ENCODE measurements around the gene PPP2R1B. TPM values are rescaled to one million over a fixed set of nuclear protein-coding genes. Genes with fewer than 3 reads are reported as not detected.

PPP2R1B gene
- total RNA-seq, 1 donor from 2014 or later: 64.3 TPM

DNA sequence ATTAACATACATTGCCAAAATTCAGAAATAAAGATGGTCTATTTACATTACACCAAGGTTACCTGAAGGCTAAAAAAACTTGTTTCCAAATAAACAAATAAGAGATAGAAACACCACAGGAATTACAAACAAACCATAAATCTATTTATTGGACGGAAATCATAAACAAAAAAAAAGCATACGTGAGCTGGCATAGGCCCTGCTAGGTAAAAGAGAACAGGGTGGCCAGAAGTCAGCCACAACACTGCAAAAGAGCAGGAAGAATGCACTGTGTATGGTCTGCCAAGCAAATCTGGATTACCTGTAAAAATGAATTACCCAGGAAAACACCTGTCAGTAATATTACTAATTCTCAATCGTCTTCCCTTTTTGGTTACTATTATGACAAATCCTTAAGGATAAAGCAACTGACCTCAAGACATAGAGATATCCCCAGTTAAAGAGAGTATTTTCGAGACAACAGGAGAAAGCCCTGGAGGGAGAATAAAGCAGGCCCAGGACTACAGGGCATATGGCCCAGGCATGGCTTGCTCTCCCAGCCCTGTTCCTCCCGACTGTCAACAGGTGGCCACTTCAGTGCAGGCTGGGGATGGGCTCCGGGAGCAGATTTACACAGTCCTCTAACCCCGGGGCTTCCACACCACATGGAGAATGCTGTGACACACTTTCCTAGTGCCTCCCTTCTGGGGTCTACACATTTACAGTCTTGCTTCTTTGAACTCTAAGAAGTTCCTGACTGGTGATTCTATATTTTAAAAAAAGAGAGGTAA, 18.0 kb downstream of the PPP2R1B start:
- no peak for DNase-seq (ENCODE audit: low read depth)

DNA sequence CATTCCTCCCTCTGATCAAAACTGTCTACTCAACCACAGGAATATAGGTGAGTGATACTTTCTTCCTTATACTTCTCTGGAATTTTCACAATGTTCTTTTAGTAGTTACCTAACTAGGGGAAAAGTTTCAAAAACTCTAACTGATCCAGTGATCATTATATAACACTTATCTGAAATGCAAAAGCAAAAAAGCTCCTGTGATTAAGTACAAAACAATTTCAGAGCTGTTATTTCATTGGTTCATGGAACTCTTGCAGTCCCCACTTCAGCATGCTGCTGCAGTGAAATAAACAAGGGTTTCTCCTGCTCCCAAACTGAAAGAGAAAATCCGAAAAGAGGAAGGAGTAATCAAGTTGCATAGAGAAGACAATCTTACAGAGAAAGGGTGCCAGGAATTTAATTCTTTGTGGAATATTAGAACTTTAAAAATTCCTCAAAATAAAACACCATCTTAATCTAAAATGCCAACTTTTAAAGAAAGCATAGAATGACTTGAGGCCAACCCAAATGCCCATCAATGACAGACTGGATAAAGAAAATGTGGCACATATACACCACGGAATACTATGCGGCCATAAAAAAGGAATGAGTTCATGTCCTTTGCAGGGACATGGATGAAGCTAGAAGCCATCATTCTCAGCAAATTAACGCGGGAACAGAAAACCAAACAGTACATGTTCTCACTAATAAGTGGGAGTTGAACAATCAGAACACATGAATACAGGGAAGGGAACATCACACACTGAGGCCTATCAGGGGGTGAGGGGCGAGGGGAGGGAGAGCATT, 20.3 kb downstream of the PPP2R1B start:
- DNase-seq (ENCODE audit: low read depth): peak; percentile 88

DNA sequence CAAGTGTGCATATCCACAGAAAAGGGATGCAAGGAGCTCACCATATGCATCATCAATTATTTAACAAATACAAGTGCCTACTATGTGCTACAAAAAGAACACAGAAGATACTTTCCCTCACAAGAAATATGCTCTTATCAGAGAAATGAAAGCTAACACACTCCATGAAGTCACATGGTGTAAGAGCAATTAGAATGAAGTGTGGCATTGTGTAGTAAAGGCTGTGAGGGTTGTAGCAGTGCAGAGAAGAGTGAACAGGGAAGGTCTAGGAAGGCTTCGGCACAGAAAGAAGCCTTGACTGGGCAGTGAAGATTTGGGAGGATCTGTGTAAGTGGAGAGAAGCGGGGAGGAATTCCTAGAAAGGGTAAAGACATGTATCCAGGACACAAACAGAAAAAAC, 22.5 kb downstream of the PPP2R1B start:
- no peak for DNase-seq (ENCODE audit: low read depth)

DNA sequence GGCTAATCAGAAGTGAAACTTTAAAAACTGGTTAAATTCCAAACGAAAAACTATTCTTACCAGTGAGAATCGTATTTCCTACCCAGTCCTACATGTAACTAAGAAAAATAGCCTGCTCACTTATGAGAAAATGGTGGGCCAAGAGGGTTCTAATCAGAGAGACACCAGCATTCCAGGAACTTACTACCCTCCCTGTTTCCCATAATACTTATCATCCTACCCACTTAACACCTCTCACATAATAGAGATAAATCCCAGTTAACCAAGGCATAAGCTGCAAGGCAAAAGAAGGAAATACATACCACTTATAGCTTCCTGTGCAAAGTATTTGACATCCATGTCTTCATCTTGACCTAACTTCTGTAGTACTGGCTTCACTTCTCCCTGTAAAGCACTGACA, 24.4 kb downstream of the PPP2R1B start:
- no peak for DNase-seq (ENCODE audit: low read depth)

DNA sequence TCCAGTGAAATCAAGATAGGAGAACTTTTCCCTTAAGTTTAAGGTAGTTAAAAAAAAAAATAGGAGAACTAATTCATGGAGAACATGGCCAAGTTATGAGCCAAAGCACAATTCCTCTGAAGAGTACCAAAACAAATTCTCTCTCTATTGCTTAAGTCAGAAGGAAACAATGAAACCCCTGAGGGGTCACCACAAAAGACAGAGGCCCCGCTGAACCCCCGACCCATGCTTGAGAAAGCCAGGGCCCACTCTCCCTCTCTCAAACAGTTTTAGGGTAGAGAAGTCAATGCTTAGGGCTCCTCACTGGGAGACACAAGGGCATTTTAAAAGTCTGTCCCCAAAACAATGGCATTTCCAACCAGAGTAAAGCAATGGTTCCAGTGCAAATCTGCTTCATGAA, 26.9 kb downstream of the PPP2R1B start:
- DNase-seq (ENCODE audit: low read depth): no peak

DNA sequence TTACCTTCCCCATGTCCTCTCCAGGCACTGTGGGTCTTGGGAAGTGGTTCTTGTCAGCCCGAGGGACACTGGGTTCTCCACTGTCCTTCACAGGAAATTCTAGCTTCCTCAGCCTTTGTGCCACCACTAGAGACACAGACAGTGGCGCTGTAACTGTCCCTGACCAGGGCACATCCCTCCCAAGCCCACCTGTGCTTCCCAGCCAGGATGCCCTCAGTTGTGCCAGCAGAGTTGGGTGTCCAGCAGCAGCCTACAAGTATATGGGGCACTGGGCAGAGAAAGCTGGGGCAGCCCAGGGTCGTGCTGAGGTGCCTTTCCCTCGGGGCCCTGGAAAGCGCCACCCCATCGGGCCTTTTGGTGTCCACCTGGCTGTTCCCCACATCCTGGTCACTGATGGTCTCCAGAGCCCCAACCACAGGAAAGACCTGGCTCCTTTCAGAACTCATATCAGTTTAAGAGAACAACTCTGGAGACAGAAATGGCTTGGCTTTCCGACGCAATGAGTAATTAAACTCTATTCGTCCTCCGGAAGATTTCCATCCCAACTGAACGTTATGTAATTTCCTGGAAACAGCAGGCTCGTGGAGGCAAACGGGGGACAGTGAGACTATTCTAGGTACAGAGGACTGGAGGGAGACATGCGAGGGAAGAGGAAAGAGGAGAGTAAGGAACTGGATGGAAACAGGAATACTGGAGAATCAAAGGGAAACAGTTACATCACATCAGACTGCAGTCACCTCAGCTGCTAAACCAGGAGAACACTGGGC, 28.6 kb downstream of the PPP2R1B start:
- no peak for DNase-seq (ENCODE audit: low read depth)

DNA sequence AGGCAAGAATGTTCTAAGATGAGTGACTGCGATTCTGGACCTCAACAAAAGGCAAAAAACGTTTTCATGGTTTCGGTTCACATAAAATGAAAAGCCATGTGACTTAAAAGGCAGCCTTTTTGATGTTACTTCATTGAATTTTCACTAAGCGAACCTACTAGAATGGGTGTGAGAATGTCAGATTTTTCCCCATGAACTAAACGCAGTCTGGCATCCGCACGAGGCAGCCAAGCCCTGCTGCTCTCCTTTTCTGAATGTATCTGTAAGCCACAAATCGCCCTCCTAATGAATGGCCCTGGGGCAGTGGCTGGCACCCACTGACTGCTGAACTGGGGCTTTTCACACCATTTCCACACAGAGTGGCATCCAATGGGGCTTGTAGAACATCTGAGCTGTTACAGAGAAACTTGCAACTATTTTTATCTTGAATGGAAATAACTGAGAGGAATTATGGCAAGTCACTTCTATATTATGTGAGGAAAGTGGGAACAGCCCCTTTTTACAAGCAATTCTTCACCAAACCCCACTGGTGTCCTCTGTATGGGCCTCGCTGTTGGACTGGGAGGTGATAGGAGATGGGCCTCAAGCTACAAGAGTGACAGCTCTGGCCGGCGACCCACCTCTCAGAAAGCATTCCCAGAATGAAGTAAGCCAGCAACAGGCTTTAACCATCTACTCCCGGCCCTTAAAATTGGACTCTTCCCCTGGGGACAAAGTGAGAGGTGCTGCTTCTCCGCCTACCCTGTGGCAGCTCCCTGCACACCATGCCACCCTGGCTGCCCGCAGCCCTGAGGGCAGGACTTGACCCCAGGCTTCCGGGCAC, 29.4 kb downstream of the PPP2R1B start:
- DNase-seq (ENCODE audit: low read depth): peak; percentile 24

DNA sequence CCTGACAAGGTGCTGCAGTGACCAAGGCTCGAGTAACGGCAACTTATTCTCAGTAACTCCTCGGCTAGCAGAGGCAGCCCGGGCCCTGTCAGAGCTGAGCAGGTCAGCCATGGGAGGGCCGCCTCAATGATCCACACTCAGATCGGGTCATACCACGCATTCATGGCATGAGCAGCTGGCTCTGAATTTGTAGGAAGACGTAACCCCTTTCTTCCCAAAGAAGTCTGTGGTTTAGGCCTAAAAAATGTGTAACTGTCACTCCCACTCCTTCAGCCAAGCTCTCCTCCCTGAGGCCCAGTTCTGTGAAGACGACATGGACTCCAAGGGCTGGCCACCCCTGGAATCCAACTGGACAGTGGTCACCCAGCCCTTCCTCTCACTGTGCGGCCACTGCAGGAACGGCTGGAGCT, 30.0 kb downstream of the PPP2R1B start:
- peak; percentile 61 for DNase-seq (ENCODE audit: low read depth)

DNA sequence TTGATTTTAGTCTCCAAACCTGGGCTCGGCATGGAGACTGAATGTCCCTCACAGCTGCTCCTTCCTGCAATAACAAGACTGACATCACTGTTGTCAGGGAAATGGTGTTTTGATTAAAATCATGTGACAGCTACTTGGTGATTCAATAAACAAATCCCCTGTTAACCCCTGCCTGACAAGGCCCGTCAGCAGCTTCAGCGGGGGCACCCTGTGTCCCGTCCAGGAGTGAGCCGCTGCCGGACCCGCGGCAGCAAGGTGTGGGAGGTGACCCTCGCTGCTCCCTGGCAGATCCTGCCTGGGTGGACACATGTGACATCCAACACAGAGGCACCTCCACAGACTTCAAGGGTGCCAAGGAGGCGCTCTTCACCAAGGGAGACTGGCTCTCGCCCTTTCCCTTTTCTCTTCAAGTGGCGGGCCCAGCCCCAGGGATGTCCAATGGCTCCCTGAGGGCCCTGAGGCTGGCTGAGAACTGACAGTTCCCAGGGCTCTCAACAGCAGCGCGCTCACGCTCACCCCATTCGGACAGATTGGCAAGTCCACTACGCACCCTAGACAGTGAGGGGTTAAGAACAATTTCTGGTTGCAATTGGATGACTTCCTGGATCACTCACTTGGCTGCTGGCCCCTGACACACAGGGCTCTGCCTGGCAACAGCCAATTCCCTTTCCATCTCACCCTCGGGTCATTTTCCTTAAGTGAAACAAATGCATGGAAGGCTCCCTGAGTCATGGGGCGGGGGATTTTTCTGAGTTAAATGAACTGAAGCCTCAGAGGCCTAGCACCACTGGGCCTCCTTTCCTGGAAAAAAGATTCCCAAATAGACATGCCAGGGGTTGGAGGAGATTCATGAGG, 30.7 kb downstream of the PPP2R1B start:
- peak; percentile 100 for DNase-seq (ENCODE audit: low read depth)

DNA sequence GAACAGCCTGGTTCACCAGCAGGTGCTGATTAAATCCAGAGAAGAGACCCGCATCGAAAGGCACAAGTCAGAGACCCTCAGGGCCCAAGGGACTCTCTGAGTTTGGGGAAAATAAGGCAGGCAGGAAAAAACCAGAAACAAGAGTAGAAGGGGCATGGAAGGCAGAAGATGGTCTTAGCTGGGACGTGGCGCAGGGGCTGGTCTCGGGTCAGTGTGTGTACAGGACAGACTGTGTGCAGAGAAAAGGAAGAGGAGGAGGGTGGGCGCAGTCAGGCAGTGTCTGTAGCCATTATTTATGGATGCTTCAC, 31.3 kb downstream of the PPP2R1B start:
- no peak for DNase-seq (ENCODE audit: low read depth)

DNA sequence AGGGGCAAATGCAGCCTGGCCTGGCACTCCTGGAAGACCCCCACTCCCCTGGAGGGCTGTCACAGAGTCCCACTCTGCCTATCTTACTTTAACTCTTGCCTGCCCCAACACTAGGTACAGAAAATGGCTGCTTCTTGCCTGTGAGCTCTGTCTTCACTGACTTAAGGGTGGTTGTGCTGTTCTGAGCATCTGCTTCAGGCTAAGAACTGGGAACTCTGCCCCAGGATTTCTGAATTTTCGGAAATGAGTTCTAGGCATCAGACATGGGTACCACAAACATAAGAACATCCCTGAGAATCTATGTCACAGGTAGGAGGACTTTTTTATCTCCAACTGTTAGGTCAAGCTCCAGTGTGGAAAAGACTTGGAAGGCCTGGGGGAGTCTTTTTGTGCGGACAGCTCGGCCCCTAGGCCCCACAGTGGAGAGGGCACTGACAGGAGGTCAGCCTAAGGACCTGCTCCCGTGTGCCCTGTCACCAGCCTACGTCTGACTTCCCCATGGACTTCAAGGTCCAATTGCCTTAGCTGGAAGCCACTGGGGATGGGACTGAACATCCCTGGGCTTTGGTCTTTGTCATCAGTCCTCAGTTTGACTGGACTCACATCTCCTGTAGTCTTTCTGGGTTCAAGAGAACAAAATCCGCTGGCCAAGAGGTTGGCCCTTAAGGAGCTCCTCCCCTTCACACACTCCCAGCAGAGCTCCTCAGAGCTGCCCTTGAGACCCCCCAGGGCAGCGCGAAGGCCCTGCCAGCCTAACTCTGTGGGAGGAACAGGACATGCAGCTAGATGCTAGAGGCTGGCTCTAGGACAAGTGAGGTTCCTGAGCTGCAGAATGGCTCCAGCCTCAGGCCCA, 31.9 kb downstream of the PPP2R1B start:
- peak; percentile 16 for DNase-seq (ENCODE audit: low read depth)

DNA sequence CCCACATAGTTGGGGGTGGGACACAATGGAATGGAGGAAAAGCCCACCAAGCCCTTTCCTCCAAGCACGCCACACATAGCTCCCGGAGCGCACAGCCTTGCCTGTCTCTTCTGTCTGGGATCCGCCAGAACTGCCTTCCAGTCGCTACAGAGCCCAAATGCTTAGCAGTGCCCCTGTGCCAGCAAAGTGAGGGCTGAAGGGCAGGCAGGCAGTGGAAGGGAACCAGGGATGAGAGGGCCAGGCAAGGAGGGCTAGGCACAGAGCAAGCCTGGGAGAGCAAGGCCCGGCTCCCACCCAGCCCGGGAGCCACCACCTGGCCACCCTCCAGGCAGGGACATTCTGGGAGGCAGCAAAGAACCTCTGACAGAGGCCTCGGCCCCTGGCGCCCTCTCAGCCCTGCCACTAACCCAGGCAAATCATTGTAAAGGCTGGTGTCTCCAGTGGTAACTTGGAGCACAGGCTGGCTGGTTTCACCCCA, 32.5 kb downstream of the PPP2R1B start:
- no peak for DNase-seq (ENCODE audit: low read depth)

DNA sequence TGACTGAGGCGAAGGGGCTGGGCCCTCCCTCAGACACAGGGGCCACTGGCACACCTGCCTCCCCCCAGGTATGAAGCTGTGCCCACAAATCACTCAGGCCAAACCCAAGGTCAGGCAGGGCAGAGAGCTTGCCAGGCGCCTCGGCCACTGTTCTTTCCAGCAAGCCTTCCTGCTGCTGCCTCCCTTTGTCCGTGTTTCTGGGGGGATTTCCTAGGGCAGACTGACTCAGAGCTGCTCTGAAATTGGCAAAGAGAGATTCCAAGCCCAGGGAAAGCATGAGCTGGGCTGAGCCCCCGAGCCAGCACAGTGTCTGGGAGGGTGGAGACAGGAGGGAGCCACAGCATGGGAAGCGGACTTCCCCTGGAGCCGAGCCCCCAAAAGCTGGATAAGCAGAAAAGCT, 33.2 kb downstream of the PPP2R1B start:
- DNase-seq (ENCODE audit: low read depth): peak; percentile 90

DNA sequence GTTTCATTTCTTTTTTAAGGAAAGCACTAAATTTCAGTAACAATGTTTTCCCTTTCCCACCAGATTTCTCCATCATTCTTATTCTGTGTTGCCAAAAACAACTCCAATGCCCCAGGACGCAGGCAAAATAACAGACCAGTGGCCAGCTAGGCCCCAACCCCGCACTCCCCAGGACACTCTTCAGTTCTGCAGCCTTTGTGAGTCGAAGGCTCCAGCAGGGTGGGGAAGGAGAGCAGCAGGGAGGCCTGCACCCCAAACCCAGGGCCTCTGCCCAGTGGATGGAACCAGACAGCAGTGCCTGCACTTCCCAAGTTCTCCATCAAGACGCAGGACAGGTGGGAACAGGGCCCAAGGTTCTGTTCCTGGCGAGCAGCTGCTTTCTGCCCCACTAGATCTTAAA, 34.4 kb downstream of the PPP2R1B start:
- DNase-seq (ENCODE audit: low read depth): no peak

DNA sequence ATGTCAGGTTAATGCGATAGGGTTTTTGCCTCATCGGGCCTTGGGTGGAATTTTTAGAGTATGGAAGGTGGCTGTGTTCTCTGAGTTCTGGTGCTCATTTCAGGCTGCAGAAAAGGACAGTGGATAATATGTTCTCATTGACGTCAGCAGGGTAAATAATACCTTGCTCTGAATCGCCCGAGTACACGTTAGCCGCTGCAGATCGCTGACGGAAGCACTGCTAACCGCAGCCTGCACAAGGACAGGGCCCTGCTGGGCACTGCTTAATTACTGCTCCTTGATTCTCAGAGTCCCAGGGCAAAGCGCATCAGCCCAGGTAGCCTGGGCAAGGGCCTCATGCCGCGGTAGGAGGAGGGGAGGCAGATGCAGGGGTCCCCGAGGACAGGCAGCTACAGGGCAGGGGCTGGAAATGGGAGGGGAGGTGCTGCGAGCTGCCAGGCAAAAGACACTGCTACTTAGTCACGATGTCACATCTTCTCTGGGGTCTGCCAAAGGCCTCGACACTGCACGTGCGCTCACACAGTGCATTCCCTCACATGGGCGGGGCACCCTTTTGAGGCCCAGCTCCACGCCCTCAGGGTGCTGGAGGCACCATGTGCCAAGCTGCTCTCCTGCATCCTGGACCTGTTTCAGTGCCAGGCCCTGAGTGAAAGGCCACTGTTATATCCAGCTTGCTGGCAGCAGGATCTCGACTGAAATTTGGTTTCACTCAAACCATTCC, 35.2 kb downstream of the PPP2R1B start:
- DNase-seq (ENCODE audit: low read depth): peak; percentile 80

DNA sequence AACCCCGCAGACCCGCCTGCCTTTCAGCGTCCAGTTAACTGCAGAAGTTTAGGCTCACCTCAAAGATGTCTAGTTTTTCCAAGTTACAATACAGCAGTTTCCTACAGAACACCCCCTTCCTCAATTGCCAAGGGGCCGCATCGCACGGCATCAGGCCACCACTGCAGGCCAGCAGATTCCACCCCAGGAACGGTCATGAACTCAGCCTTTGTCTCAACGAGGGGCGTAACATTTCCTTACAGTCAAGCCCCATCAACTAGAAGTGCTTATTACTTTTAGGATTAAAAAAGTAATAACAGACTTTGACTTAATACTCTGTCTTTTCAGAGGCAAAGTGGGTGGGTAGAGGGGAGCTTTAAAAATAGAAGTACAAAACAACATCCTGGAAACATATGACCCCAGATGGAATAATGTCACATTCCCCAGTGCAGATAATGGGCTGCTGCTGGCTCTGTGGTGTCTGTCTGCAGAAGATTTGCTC, 36.3 kb downstream of the PPP2R1B start:
- DNase-seq (ENCODE audit: low read depth): peak; percentile 23

DNA sequence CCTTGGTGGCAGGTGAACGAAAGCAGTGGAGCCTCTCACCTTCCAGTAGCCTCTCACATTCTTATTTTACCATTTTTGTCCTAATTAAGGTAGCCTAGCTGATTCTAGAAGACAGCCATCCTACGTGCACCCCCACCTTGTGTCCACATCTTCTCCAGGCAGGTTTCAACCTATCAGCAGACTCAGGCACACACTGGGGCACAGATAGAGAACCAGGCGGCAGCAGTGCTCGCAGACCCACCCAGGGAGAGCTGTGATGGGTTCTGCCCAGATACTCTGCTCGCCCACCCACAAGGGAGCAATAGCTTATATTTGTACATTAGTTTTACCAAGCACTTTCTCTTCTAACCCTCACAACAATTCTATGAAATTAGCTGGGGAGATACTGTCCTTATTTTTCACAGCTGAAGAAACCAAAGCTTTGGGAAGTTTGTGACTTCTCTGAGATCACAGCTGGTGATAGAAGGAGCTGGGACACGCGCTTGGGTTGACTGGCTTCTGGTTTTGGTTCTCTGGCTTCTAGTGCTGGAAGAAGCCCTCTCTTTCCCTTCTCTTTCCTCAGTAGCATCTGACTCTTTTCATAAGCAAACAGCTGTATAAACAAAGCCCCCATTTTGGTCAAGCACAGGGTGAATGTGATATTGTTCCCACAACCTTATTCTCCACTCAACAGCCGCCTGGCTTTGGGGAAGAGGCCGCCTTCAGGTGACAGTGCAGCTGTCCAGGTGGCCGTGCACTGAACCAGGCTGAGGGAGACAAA, 36.9 kb downstream of the PPP2R1B start:
- no peak for DNase-seq (ENCODE audit: low read depth)

DNA sequence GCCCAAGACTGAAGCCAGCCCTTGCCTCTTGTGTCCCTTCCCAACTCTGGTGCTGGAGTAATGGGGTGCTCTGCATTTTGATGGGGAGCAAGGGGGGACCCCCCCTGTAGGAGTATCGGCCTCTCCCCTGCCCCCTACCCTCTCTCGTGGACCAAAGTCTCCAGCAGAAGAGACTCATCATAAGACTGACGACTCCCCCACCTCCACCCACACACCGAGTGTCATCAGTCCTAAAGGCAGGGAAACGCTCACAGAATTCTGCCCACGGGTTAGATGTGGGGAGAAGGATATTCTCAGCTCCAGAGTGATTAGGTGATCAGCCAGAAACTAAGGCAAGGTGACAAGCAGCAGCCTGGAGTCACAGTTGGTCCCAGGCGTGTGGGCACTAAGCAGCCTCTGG, 38.8 kb downstream of the PPP2R1B start:
- no peak for DNase-seq (ENCODE audit: low read depth)
